GM18517 (cell line): ENCODE measurements around the gene SPRY2.
"Not testable (repeated sequence)": the region's sequence is repeated elsewhere in the genome, so short reads cannot be mapped to it uniquely, and the experiment has no call there.

ENCODE experiments used
- ATAC-seq: cut with Tn5 transposase; IDR thresholded peaks from one replicate; pipeline ENCODE4 v1.9.1; 2021; ENCODE audit warnings: mild to moderate bottlenecking, moderate library complexity; ENCODE audit not compliant: unreplicated experiment

SPRY2 gene

DNA sequence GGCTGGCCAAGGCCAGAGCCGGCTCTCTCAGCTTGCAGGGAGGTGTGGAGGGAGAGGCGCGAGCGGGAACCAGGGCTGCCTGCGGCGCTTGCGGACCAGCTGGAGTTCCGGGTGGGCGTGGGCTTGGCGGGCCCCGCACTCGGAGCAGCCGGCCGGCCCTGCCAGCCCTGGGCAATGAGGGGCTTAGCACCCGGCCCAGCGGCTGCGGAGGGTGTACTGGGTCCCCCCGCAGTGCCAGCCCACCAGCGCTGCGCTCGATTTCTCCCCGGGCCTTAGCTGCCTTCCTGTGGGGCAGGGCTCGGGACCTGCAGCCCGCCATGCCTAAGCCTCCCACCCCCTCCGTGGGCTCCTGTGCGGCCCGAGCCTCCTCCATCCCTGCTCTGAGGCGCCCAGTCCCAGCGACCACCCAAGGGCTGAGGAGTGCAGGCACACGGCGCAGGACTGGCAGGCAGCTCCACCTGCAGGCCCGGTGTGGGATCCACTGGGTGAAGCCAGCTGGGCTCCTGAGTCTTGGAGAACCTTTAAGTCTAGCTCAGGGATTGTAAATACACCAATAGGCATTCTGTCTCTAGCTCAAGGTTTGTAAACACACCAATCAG is 14.7 kb upstream of the SPRY2 start:
- not testable (repeated sequence) for ATAC-seq

DNA sequence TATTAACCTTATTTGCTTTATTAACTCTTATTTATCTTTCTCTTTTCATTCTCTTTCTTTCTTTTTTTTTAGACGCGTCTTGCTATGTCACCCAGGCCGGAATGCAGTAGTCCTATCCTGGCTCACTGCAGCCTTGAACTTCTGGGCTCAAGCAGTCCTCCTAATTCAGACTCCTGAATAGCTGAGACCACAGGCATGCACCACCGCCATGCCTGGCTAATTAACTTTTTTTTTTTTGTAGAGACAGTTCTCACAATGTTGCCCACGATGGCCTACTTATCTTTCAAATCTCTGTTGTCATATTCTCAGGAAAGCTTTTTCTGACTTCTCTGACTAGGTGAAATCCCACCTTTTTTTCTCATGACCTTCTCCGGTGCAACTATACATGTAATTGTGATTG is 7.8 kb upstream of the SPRY2 start:
- no peak for ATAC-seq

- ATAC-seq, result no peak
These were observed 7.4 kb upstream of the SPRY2 start for GRCh38 chr13:80348314-80348713.

DNA sequence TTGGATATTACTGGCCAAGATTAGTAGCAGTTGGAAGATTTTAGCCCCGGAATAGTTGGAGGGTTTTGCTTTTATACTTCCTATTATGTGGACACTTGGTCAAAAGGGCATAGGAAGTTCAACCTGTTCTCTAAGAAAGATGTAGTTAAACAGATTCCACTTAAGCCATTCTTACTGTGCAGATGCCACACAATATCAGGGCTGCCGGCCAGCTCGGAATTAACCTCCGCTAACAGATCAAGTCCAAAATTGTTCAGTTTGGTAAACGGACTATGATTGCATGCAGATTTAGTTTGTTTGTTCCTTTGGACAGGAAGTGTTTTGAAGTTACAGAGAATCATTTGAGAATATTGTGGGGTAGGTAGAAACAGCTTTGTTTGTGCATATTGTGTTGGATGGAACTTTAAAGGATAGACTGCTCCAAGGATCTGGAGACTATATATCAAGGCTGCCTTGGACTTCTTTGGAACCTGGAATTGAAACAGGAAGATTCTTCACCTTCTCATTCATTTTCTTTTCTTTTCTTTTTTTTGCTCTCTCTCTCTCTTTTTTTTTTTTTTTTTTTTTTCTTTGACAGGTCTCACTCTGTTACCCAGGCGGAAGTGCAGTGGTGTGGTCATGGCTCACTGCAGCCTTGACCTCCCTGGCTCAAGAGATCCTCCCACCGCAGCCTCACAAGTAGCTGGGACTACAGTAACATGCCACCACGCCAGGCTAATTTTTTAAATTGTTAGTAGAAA is 5.0 kb upstream of the SPRY2 start:
- no peak for ATAC-seq

GRCh38 chr13:80344032-80344431 is 3.1 kb upstream of the SPRY2 start:
- ATAC-seq, result not testable (repeated sequence)

DNA sequence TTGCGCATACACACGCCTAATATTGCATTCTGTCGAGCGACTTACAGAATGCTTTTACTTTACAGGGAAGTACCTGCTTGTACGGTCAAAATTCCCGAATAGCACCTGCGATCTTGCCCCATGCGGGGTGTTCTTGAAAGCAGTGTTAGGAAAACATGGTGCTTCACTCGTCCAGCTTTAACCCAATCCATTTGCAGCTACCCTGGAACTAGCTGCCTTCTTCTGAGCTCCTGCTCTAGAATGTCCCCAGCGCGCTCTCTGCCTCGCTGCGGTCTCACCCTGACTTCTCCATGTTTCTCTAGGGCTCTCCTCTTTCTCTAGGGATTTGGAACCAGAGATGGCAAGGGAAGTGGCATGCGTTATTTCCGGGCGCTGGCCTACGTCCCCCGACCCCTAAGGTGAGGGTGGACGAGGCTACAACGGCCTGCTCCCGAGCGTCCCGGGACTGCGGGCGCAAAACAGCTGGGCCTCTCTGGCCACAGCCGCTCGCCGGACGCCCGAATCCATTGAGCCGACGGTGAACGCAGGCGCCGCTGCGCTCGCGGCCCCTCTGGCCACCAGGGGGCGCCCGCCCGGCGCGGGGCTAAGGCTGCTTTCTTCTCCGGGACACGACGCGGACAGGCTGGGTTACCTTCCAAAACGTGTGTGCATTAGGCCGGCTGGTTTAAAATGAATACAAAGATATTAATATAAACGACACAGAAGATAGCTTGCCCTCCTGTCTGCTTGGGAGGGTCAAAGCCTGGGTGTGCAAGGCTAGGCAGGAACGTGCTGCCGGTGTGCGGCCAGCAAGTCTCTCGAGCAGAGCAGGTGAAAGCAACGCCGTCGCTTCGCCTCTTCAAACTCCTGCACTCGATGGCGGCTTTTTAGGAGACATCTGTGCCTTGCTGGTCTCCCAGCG is 1.8 kb upstream of the SPRY2 start:
- ATAC-seq, result peak; percentile 51

DNA sequence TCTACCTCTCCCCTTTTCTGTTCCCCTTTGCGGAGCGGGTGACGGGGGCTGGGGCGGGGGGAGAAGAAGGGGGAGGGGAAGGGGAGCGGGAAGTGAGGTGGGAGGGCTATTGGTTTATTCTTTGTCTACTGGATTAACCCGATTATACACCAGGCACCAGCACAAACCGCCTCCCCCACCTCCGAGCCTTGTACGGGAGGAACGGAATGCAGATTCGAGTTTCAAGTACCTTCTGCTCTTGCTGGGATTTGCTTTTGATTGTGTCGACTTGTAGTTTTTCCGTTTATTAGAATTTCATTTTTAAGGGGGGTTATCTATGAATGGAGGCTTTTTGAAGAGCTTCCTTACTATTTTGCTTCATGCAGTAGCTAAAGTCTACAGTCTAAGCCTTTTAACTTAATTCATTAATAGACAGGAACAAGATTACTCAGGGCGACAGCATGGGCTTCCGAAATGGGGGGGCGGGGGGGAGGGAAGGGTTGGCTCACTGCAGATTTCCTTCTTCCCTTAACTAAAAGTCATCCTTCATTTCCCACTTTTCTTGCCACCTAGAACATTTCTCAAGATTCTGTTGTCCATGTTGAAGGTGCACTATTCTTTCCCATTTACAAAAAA is 937 bp upstream of the SPRY2 start:
- no peak for ATAC-seq

GRCh38 chr13:80340651-80341100 is 250 bp downstream of the SPRY2 start:
- ATAC-seq, result peak; percentile 19

DNA sequence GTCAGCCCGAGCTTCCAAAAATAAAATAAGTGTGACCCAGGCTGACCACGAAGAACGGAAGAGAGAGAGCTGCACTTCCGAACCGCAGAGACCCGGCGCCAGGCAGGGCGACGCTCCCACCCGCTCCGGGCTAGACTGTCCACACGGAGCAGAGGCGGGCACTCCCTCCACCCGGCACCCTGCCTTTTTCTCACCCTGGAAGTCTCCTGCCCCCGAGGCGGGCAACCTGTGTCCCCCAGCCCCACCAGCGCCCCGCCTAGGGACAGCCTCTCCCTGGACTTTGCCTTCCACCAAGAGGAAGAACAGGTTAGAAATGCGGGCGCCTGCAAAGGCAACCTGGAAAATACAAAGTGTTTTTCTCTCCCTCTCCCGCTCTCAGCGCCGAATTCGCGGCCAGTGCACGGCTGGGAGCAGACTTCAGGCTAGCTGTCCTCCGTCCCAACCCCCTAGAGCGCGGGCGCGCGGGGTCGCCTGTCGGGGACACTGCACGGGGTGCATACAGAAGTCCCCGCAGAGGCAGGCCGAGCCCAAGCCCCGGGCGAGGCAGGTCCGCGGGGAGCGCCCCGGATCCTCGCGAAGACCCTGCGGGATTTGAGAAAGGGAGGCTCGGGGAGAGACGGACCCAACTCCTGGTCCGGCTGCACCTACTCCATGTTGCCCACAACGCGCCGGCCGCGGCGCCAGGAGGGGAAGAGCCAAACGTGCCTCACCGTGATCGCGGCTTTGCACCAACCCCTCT is 845 bp downstream of the SPRY2 start:
- ATAC-seq, result no peak

- no peak for ATAC-seq
These were observed 1.4 kb downstream of the SPRY2 start for GRCh38 chr13:80339563-80339911.

GRCh38 chr13:80338781-80339562 is 2.0 kb downstream of the SPRY2 start:
- ATAC-seq, result peak; percentile 19

DNA sequence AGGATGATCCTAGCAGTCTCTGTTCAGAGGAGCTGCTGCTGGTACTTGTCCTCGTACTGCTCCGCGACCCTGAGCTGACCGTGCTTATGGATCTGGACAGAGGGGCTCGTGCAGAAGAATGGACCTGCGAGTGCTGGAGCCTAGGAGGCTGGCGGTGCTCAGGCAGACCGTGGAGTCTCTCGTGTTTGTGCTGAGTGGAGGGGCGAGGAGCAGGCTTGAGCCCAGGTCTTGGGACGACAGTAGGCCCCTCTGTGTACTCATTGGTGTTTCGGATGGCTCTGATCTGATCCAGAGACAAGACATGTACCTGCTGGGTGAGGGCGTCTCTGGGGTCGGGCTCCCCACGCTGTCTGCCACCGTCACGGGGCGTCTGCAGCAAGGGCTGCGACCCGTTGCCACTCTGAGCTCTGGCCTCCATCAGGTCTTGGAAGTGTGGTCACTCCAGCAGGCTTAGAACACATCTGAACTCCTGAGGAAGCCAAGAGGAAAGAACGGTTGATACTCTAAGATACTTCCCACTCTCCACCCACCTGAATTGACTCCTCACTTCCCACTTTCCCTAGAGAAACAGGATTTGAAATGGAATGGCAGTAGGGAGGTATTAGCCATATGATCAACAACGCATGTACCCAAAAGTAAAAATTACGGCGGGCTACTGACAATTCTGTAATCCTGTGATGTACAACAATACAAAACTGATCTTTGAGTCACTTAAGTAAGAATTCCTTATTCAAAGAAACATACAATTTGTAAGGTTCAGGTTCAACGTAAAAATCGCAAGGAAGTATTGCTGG is 3.4 kb downstream of the SPRY2 start:
- no peak for ATAC-seq

GRCh38 chr13:80336776-80337287 is 4.1 kb downstream of the SPRY2 start:
- ATAC-seq, result no peak

GRCh38 chr13:80336370-80336769 is 4.6 kb downstream of the SPRY2 start:
- no peak for ATAC-seq

GRCh38 chr13:80334597-80335260 is 6.2 kb downstream of the SPRY2 start:
- ATAC-seq, result no peak

DNA sequence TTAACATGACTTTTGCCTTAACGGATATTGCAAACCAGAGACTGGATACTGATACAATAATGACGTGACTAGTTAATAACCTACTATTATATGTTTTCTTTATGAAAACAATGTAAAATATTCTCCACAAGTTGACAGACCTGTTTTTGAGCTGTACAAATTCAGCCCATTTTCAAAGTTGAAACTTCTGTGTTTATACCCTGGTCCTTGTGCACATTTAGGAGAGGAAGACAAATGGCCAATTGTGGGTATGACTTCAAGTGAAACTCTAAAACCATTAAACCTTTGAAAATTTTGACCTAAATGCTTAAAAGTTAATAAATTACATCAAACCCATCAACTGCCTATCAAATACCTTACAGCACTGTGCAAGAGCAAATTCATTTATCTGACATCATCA is 8.9 kb downstream of the SPRY2 start:
- no peak for ATAC-seq

- no peak for ATAC-seq
These were observed 11.7 kb downstream of the SPRY2 start for GRCh38 chr13:80329250-80329649.

DNA sequence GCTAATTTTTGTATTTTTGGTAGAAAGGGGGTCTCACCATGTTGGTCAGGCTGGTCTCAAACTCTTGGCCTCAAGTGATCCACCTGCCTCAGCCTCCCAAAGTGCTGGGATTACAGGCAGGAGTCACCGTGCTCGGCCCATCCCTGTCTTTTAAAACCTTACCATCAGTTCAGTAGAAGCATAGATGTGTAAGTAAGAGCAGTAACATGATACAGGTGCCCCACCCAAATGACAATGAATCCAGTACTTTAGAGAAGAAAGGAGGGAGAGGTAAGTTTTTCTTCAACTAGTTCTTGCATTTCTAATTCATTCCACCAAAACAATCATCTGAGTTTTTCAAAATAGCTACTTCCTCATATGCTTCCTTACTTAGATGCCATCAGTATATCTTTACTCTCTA is 21.9 kb downstream of the SPRY2 start:
- ATAC-seq, result no peak
